ENCODE results near the gene GABRD. TPM values are rescaled to one million over a fixed set of nuclear protein-coding genes. Genes with fewer than 3 reads are reported as not detected.
A peak's percentile ranks its signal among the peaks of the same experiment; 100 is the strongest.

The GABRD gene
- total and polyA plus RNA-seq, 2 of the 13 experiments (the other 11 are each of a cell fraction or from before 2014, with no cell fraction given), result not detected

GRCh38 chr1:2044510-2045319 is 25.6 kb downstream of the GABRD start (continued):
- no peak for TF ChIP-seq KMT2B (CRISPR knock-in tag; IDR thresholded peaks at IDR 0.05)
- no peak for TF ChIP-seq ZMYM2 (CRISPR knock-in tag; IDR thresholded peaks at IDR 0.05)
- TF ChIP-seq TP53 (CRISPR knock-in tag; conservative IDR thresholded peaks at IDR 0.05), result no peak
- no peak for TF ChIP-seq FOXA1 (IDR thresholded peaks at IDR 0.05)
- no peak for TF ChIP-seq FOXA1 (CRISPR knock-in tag; IDR thresholded peaks at IDR 0.05)
- TF ChIP-seq ZEB1 (IDR thresholded peaks at IDR 0.05; ENCODE audit: insufficient replicate concordance, low read depth), result no peak
- no peak for TF ChIP-seq NR0B2 (CRISPR knock-in tag; IDR thresholded peaks at IDR 0.05)
- no peak for TF ChIP-seq MAZ (IDR thresholded peaks at IDR 0.05; ENCODE audit: borderline replicate concordance, low read depth, low read length)
- TF ChIP-seq MAZ (CRISPR knock-in tag; IDR thresholded peaks at IDR 0.05; ENCODE audit: low read depth), result peak; percentile 66; the same call in 1 of the 2 replicates
- no peak for TF ChIP-seq ISX (CRISPR knock-in tag; conservative IDR thresholded peaks at IDR 0.05)
- TF ChIP-seq SRSF9 (IDR thresholded peaks at IDR 0.05; ENCODE audit: borderline replicate concordance, insufficient read depth, low read depth, low read length, poor library complexity, severe bottlenecking), result no peak
- TF ChIP-seq ZNF251 (CRISPR knock-in tag; IDR thresholded peaks at IDR 0.05), result no peak
- TF ChIP-seq CHD4 (IDR thresholded peaks at IDR 0.05; ENCODE audit: borderline replicate concordance, low read length), result no peak
- TF ChIP-seq ZNF362 (CRISPR knock-in tag; IDR thresholded peaks at IDR 0.05; ENCODE audit: borderline replicate concordance), result no peak
- TF ChIP-seq HIC2 (CRISPR knock-in tag; IDR thresholded peaks at IDR 0.05; ENCODE audit: low read depth), result peak; percentile 77
- TF ChIP-seq ZNF280D (CRISPR knock-in tag; IDR thresholded peaks at IDR 0.05), result 0 out of 2 replicates have a peak, but pooled peaks have one; percentile 29
- TF ChIP-seq ZHX1 (CRISPR knock-in tag; IDR thresholded peaks at IDR 0.05; ENCODE audit: low read depth), result no peak
- no peak for TF ChIP-seq SAFB2 (CRISPR knock-in tag; IDR thresholded peaks at IDR 0.05; ENCODE audit: borderline replicate concordance, low read depth)
- peak; percentile 57; the same call in 1 of the 2 replicates for TF ChIP-seq ARNT2 (CRISPR knock-in tag; IDR thresholded peaks at IDR 0.05; ENCODE audit: low read depth)

Measured in HepG2 (cell line).